Measurements from ENCODE around the gene TMTC2. TPM values are rescaled to one million over a fixed set of nuclear protein-coding genes. Genes with fewer than 3 reads are reported as not detected.
"Not testable (repeated sequence)": the region's sequence is repeated elsewhere in the genome, so short reads cannot be mapped to it uniquely, and the experiment has no call there.

Gene TMTC2
- total RNA-seq, 1 donor from 2014 or later: 31.4 TPM

GRCh38 chr12:82758749-82759330 lies 72.1 kb downstream of the TMTC2 start:
- Histone ChIP-seq H3K36me3 (no peaks in the 10 kb centered on the region), H3K4me3 (no peak overlapping the region), H3K27me3 (ENCODE audit: low read depth) (no peaks in the 10 kb centered on the region), H3K4me1 (peaks cover 17% of the 10 kb centered on the region), H3K9me3 (no peaks in the 10 kb centered on the region), H3K27ac (no peak overlapping the region)
- TF ChIP-seq, protein P1, sequence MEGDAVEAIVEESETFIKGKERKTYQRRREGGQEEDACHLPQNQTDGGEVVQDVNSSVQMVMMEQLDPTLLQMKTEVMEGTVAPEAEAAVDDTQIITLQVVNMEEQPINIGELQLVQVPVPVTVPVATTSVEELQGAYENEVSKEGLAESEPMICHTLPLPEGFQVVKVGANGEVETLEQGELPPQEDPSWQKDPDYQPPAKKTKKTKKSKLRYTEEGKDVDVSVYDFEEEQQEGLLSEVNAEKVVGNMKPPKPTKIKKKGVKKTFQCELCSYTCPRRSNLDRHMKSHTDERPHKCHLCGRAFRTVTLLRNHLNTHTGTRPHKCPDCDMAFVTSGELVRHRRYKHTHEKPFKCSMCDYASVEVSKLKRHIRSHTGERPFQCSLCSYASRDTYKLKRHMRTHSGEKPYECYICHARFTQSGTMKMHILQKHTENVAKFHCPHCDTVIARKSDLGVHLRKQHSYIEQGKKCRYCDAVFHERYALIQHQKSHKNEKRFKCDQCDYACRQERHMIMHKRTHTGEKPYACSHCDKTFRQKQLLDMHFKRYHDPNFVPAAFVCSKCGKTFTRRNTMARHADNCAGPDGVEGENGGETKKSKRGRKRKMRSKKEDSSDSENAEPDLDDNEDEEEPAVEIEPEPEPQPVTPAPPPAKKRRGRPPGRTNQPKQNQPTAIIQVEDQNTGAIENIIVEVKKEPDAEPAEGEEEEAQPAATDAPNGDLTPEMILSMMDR (IDR thresholded peaks at IDR 0.05): no peak
- DNase-seq (no peak), ATAC-seq (peak in 1 of 2 donors; percentile 42)
- intact Hi-C loops (cut with DNase I): no loop called here

GRCh38 chr12:82760423-82760822 lies 73.7 kb downstream of the TMTC2 start:
- H3K27me3 ChIP-seq (ENCODE audit: low read depth): no peaks in the 10 kb centered on the region
- intact Hi-C loops (cut with DNase I): no loop called here
- no peak for ATAC-seq
- H3K27ac ChIP-seq: no peak overlapping the region
- TF ChIP-seq, protein P1 (IDR thresholded peaks at IDR 0.05): no peak
- no peaks in the 10 kb centered on the region for H3K9me3 ChIP-seq
- no peak overlapping the region for H3K4me3 ChIP-seq
- DNase-seq: no peak
- H3K36me3 ChIP-seq: no peaks in the 10 kb centered on the region
- peaks cover 17% of the 10 kb centered on the region for H3K4me1 ChIP-seq

- not testable (repeated sequence) for DNase-seq
Observed at GRCh38 chr12:82765206-82765605, 78.5 kb downstream of the TMTC2 start.

DNA sequence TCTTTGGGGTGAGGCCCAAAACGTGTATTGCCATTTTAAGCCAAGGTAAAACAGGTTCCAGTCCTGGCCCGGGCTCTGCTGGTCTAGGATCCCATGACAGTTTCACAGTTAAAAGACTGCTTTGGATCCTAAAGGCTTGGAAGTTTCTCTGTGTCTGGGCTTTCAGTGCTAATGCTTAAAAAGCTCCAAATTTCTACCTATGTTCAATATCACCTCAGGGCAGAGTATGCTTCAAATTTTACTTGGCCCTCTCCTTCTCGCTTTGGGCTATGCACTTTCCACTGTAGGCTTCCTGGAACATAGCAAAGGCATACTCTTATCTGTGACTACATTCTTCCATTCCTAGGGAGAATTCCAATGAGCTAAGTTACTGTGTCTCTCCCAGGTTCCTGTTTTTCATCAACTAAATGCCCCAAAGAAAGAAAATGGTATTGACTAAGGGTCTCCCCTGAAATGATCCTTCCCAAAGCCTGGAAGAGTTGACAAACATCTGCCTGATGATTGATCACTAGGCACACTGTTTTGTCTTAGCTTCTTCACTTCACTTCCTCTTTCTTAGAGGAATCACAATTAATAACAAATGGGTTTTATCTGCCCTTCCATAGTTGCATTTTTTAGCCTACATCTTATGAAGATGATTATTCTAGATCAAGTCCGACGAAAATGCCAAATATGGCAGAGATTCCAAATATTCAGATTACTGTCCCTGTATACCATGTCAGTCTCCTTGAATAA lies 79.4 kb downstream of the TMTC2 start:
- DNase-seq (no peak), ATAC-seq (no peak)
- intact Hi-C loops (cut with DNase I): no loop called here
- TF ChIP-seq, protein P1 (IDR thresholded peaks at IDR 0.05): no peak
- no peaks in the 10 kb centered on the region for H3K9me3 ChIP-seq
- no peak overlapping the region for H3K27ac ChIP-seq
- H3K4me3 ChIP-seq: no peak overlapping the region
- H3K27me3 ChIP-seq (ENCODE audit: low read depth): no peaks in the 10 kb centered on the region
- H3K4me1 ChIP-seq: no peaks in the 10 kb centered on the region
- H3K36me3 ChIP-seq: no peaks in the 10 kb centered on the region

More at GRCh38 chr12:82765206-82765605, 78.5 kb downstream of the TMTC2 start:
- ATAC-seq; H3K9me3 ChIP-seq; intact Hi-C loops (cut with DNase I); H3K4me3 ChIP-seq; H3K27ac ChIP-seq; H3K36me3 ChIP-seq; H3K4me1 ChIP-seq; H3K27me3 ChIP-seq (ENCODE audit: low read depth): not testable (repeated sequence)

- no peak overlapping the region for H3K27ac ChIP-seq
- no peak for ATAC-seq
- intact Hi-C loops (cut with DNase I): no loop called here
Observed at GRCh38 chr12:82774666-82775065, 88.0 kb downstream of the TMTC2 start.

More at GRCh38 chr12:82774666-82775065, 88.0 kb downstream of the TMTC2 start:
- TF ChIP-seq, protein P1 (IDR thresholded peaks at IDR 0.05): no peak
- H3K4me3 ChIP-seq: no peak overlapping the region
- H3K4me1 ChIP-seq: no peaks in the 10 kb centered on the region
- H3K27me3 ChIP-seq (ENCODE audit: low read depth): no peaks in the 10 kb centered on the region
- DNase-seq: no peak
- no peaks in the 10 kb centered on the region for H3K9me3 ChIP-seq
- no peaks in the 10 kb centered on the region for H3K36me3 ChIP-seq

Measured in lower lobe of right lung (tissue), 2 donors.